HEK293T (cell line): ENCODE measurements around the gene DDA1.

Experiments
- CTCF ChIA-PET: fragments of 350-600 bp; formaldehyde crosslinking; extraction: SDS; loops from one replicate; lab custom pipeline; 2021; ENCODE audit warnings: antibody characterized with exemption, inconsistent platforms; lab: Yijun Ruan, JAX
- POLR2A ChIA-PET: fragments of 350-600 bp; formaldehyde crosslinking; extraction: SDS; loops from one replicate; lab custom pipeline; 2020; ENCODE audit warnings: antibody characterized with exemption, inconsistent platforms; lab: Yijun Ruan, JAX
- DNase-seq: peaks from one replicate; pipeline ENCODE4 v3.0.0; 2012; ENCODE audit warnings: mixed read lengths; ENCODE audit errors: extremely low spot score
- ARNT ChIP-seq: fragments of 450-650 bp; IDR thresholded peaks from 2 replicates; pipeline ENCODE4 v1.6.1; 2017; ENCODE audit warnings: mild to moderate bottlenecking
- BHLHE40 ChIP-seq: fragments of 450-650 bp; IDR thresholded peaks from 2 replicates; pipeline ENCODE4 v1.6.1; 2016; ENCODE audit warnings: mild to moderate bottlenecking, moderate library complexity, borderline replicate concordance
- CTBP1 ChIP-seq: fragments of 450-650 bp; IDR thresholded peaks from 2 replicates; pipeline ENCODE4 v1.6.1; 2016; ENCODE audit warnings: borderline replicate concordance
- ELF4 ChIP-seq: fragments of 450-650 bp; IDR thresholded peaks from 2 replicates; pipeline ENCODE4 v1.6.1; 2017; ENCODE audit warnings: antibody characterized with exemption
- FOXA1 ChIP-seq: fragments of 450-650 bp; IDR thresholded peaks from 2 replicates; pipeline ENCODE4 v1.6.1; 2016; ENCODE audit warnings: mild to moderate bottlenecking
- FOXK2 ChIP-seq: fragments of 450-650 bp; IDR thresholded peaks from 2 replicates; pipeline ENCODE4 v1.6.1; 2016; ENCODE audit warnings: mild to moderate bottlenecking
- FOXM1 ChIP-seq: fragments of 450-650 bp; IDR thresholded peaks from 2 replicates; pipeline ENCODE4 v1.6.1; 2017; ENCODE audit warnings: mild to moderate bottlenecking, borderline replicate concordance
- HDGF ChIP-seq: fragments of 450-650 bp; IDR thresholded peaks from 2 replicates; pipeline ENCODE4 v1.6.1; 2017; ENCODE audit warnings: antibody characterized with exemption, borderline replicate concordance
- L3MBTL2 ChIP-seq: fragments of 450-650 bp; conservative IDR thresholded peaks from 2 replicates; pipeline ENCODE4 v1.6.1; 2016; ENCODE audit warnings: mild to moderate bottlenecking
- LEF1 ChIP-seq: fragments of 450-650 bp; IDR thresholded peaks from 2 replicates; pipeline ENCODE4 v1.6.1; 2017; ENCODE audit warnings: mild to moderate bottlenecking, borderline replicate concordance
- NFRKB ChIP-seq: fragments of 450-650 bp; IDR thresholded peaks from 2 replicates; pipeline ENCODE4 v1.6.1; 2016; ENCODE audit warnings: mild to moderate bottlenecking, moderate library complexity
- PKNOX1 ChIP-seq: fragments of 450-650 bp; IDR thresholded peaks from 2 replicates; pipeline ENCODE4 v1.6.1; 2016
- SP1 ChIP-seq: fragments of 450-650 bp; IDR thresholded peaks from 2 replicates; pipeline ENCODE4 v1.6.1; 2017
- SUZ12 ChIP-seq: fragments of 450-650 bp; IDR thresholded peaks from 2 replicates; pipeline ENCODE4 v1.6.1; 2016; ENCODE audit warnings: mild to moderate bottlenecking
- TARDBP ChIP-seq: fragments of 450-650 bp; IDR thresholded peaks from 2 replicates; pipeline ENCODE4 v1.6.1; 2016
- ZNF384 ChIP-seq: fragments of 450-650 bp; IDR thresholded peaks from 2 replicates; pipeline ENCODE4 v1.6.1; 2016

DDA1 gene

DNA sequence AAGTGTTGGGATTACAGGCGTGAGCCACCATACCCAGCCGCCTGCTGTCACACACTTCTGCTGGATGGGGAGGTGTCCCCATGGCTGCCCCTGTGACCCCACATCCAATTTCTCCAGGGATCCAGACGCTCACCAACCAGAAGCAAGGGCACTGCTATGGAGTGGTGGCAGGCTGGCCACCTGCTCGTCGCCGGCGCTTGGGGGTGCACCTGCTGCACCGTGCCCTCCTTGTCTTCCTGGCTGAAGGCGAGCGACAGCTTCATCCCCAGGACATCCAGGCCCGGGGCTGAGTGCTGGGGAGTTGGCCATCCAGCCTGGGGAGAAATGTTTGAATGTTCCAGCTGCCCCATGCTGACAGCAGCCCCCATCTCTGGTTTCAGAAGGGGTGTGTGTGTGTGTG is 23.1 kb upstream of the DDA1 start:
- no peak for DNase-seq
- TF ChIP-seq TARDBP = no peak
- TF ChIP-seq SP1 = no peak
- no peak for TF ChIP-seq NFRKB
- TF ChIP-seq HDGF = no peak
- TF ChIP-seq ARNT = no peak
- TF ChIP-seq FOXK2 = no peak
- TF ChIP-seq CTBP1 = no peak
- no peak for TF ChIP-seq BHLHE40
- no peak for TF ChIP-seq ELF4
- no peak for TF ChIP-seq FOXA1
- no peak for TF ChIP-seq ZNF384
- TF ChIP-seq LEF1 = no peak
- TF ChIP-seq L3MBTL2 = no peak
- no peak for TF ChIP-seq SUZ12
- TF ChIP-seq PKNOX1 = no peak
- TF ChIP-seq FOXM1 = no peak
- CTCF ChIA-PET = no interaction called here
- POLR2A ChIA-PET = interaction anchor here (1.4 kb wide), 1 partner anchor 19 kb away, joined by 3 read pairs; the partner anchor contains the start of gene BABAM1

GRCh38 chr19:17286752-17287151 is 22.6 kb upstream of the DDA1 start:
- POLR2A ChIA-PET = interaction anchor here (1.4 kb wide), 1 partner anchor 20 kb away, joined by 3 read pairs; the partner anchor contains the start of gene BABAM1
- no peak for TF ChIP-seq CTBP1
- no peak for TF ChIP-seq ELF4
- TF ChIP-seq BHLHE40 = no peak
- TF ChIP-seq PKNOX1 = no peak
- TF ChIP-seq L3MBTL2 = no peak
- no peak for TF ChIP-seq ARNT
- no peak for TF ChIP-seq ZNF384
- no peak for TF ChIP-seq NFRKB
- no peak for TF ChIP-seq FOXA1
- no peak for TF ChIP-seq TARDBP
- TF ChIP-seq SUZ12 = no peak
- TF ChIP-seq FOXK2 = no peak
- TF ChIP-seq FOXM1 = no peak

DNA sequence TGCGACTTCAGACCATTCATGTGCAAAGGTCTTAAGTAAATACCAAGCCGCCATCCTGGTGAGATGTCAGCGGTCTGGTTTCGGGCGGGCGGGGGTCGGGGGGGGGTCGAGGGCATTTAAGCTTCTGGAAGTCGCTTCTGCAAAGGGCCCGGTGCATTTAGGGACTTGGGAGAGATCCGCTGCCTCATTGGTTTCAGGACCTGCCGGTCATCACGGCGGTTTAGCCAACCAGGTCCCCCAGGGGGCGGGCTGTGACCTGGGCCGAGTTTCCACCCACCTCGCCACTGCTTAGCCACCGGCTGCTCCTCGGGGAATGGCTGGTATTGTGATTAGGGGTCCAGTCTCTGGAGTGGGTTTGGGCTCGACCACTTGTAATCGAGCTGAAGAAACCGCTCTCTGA is 19.9 kb upstream of the DDA1 start:
- CTCF ChIA-PET = interaction anchor here (1.8 kb wide), 1 partner anchor 23 kb away, joined by 5 read pairs; the partner anchor contains the start of gene BABAM1
- POLR2A ChIA-PET = interaction anchor here (0.8 to 2.1 kb wide), 5 partner anchors 16 to 74 kb away, joined by 3 to 9 read pairs (median 4); partner anchors contain the start of genes BABAM1, MRPL34 and USE1
- peak; percentile 91 for DNase-seq
- TF ChIP-seq FOXM1 (no peak), PKNOX1 (peak; percentile 98), NFRKB (no peak)

More at GRCh38 chr19:17286752-17287151, 22.6 kb upstream of the DDA1 start:
- CTCF ChIA-PET = no interaction called here
- DNase-seq = no peak

DNA sequence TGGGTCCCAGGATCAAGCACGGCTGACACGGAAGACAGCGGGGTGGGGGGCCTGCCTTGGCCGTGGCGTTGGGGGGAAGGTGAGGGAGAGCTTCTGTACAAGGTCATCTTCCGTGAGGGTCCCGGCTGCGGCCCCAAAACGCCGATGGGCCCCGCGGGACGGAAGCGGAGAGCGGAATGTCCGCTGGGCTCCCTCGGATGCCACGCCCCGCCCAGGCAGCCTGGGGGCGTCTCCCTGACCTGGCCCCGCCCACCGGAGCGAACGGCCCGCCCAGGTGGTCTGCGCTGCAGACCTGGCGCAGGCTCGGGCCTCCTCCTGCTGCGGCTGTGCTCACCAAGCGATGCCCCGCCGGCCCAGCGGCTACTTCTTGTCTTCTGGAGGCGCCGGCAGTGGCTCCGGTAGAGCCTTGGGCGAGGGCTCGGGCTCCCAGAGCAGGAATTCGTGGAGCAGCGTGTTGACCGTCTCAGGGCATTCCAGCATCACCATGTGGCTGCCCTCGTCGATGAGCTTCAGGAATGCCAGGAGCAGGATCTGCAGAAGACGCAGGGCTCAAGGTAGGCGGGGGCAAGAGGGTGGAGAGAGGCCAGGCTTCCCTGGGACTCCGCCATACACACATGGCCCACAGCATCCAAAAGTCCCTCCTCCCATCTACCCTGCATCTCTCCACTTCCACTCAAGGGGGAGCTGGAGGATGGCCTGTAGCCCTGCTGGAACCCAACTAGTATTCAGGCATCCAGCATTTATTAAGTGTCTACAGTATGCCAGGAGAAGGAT is 16.9 kb upstream of the DDA1 start:
- TF ChIP-seq TARDBP (no peak), L3MBTL2 (peak; percentile 82), ELF4 (peak; percentile 49; the same call in 1 of the 2 replicates)
- ChIA-PET POLR2A (interaction anchor here (0.6 to 2.2 kb wide), 14 partner anchors 11 to 144 kb away, joined by 3 to 14 read pairs (median 4); partner anchors contain the start of genes ABHD8, ANO8, DDA1 and GTPBP3), CTCF (interaction anchor here (0.6 to 1.3 kb wide), 8 partner anchors 11 to 274 kb away, joined by 3 to 11 read pairs (median 6); partner anchors contain the start of gene ABHD8)
- DNase-seq = peak; percentile 94

GRCh38 chr19:17293605-17294004 is 15.8 kb upstream of the DDA1 start:
- DNase-seq = no peak
- ChIA-PET CTCF (interaction anchor here (0.8 to 1.3 kb wide), 3 partner anchors 13 to 39 kb away, joined by 4 to 10 read pairs (median 5); no protein-coding TSS in a partner anchor), POLR2A (interaction anchor here (1.0 to 2.2 kb wide), 6 partner anchors 12 to 45 kb away, joined by 3 to 14 read pairs (median 6); partner anchors contain the start of genes DDA1, GTPBP3 and MRPL34)
- TF ChIP-seq PKNOX1 (no peak), SP1 (no peak), SUZ12 (no peak), LEF1 (no peak), L3MBTL2 (no peak), TARDBP (no peak), CTBP1 (no peak), ZNF384 (no peak), FOXK2 (no peak), BHLHE40 (no peak), FOXM1 (no peak), ARNT (no peak), HDGF (no peak), FOXA1 (no peak), ELF4 (no peak), NFRKB (no peak)
